ENCODE data around the gene TNFRSF1A. TPM values are rescaled to one million over a fixed set of nuclear protein-coding genes. Genes with fewer than 3 reads are reported as not detected.

The TNFRSF1A gene
- polyA plus RNA-seq, 2 of the 4 experiments (the other 2 are of a cell fraction) = 416 to 460 TPM

DNA sequence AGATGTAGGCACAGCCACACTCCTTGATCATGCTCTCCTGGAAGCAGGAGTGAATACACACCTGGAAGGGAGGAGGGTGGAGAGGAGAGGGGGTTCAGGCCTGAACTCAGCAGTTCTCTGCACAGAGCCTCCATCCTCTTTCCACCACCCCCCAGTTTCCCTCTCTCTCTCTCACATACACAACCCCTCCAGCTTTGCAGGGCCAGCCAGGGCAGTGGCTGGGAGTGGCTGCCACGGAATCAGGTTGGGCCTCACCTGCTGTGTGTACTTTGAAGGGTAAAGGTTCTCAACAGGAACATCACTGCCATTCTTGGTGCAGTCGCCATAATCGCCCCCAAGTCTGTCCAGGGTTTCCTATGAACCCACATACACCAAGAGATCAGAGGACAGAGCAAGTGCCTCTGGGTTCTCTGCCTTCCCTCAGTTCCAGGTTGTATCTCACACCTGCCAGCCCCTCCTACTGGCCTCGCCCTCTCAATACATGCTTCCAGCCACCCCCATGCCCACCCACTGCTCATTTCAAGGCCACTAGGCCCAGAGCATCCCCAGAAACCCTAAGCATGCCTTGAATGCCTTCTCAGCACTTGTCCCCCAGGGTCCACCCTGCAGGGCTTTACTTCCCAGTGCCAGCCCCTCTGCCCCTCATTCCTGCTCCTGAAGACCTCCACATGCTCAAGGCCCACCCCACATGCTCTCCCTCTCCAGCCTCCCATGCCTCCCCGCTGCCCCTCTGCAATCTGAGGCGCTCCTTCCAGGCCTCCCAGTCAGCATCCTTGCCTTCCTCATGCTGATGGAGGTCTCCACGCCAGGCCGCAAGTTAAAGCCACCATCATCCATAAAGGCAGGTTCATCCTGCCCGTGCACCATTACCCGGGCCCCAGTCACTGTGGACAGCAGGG lies 12.9 kb upstream of the TNFRSF1A start:
- CTCF ChIA-PET = interaction anchor here (24.7 kb wide), 1 partner anchor 16 kb away, joined by 705 read pairs; the partner anchor contains the start of gene TNFRSF1A
- Histone ChIP-seq H3K27ac (peak overlapping the region in 1 of 2 experiments; percentile 36; a peak in 1 of 6 replicates), H3K4me1 (no peaks in the 10 kb centered on the region), H3K9me3 (no peaks in the 10 kb centered on the region), H3K4me2 (no peak overlapping the region), H3K4me3 (no peak overlapping the region)
- ATAC-seq = no peak; a peak in 1 of 6 replicates
- TF ChIP-seq FOXS1 (CRISPR knock-in tag; IDR thresholded peaks at IDR 0.05) (no peak), CBX8 (IDR thresholded peaks at IDR 0.05) (no peak), TFCP2L1 (CRISPR knock-in tag; IDR thresholded peaks at IDR 0.05) (no peak), EP300 (IDR thresholded peaks at IDR 0.05) (no peak), SMC3 (IDR thresholded peaks at IDR 0.05) (no peak), TP53 (CRISPR knock-in tag; IDR thresholded peaks at IDR 0.05) (no peak), NFE2L2 (conservative IDR thresholded peaks at IDR 0.05; ENCODE audit: low read length) (no peak), HES2 (IDR thresholded peaks at IDR 0.05) (no peak), JUNB (IDR thresholded peaks at IDR 0.05) (no peak), JUN (IDR thresholded peaks at IDR 0.05) (no peak), FOSB (CRISPR knock-in tag; IDR thresholded peaks at IDR 0.05) (no peak), FOSL2 (IDR thresholded peaks at IDR 0.05) (no peak), FOSL2 (CRISPR knock-in tag; IDR thresholded peaks at IDR 0.05) (no peak)
- TF ChIP-seq, protein P1, sequence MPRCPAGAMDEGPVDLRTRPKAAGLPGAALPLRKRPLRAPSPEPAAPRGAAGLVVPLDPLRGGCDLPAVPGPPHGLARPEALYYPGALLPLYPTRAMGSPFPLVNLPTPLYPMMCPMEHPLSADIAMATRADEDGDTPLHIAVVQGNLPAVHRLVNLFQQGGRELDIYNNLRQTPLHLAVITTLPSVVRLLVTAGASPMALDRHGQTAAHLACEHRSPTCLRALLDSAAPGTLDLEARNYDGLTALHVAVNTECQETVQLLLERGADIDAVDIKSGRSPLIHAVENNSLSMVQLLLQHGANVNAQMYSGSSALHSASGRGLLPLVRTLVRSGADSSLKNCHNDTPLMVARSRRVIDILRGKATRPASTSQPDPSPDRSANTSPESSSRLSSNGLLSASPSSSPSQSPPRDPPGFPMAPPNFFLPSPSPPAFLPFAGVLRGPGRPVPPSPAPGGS (IDR thresholded peaks at IDR 0.05) = no peak
- POLR2A ChIA-PET = interaction anchor here (1.4 to 1.5 kb wide), 2 partner anchors 9 to 18 kb away, joined by 5 to 7 read pairs; no protein-coding TSS in a partner anchor
- no peak for FAIRE-seq
- WGBS (ENCODE audit: missing lambda C conversion rate) = 90% methylated on average over 10 of the region's 10 CpGs
- no peak for DNase-seq (ENCODE audit: low read depth in 1 of 2, low spot score in 1 of 2)

GRCh38 chr12:6352193-6353173 lies 10.6 kb upstream of the TNFRSF1A start:
- CTCF ChIA-PET = interaction anchor here (0.7 to 29.7 kb wide), 5 partner anchors 14 to 571 kb away, joined by 3 to 705 read pairs (median 5); partner anchors contain the start of gene SCNN1A
- Histone ChIP-seq H3K4me1 (no peaks in the 10 kb centered on the region), H3K4me2 (no peak overlapping the region), H3K4me3 (no peak overlapping the region), H3K9me3 (no peaks in the 10 kb centered on the region), H3K27ac (peak overlapping the region in 1 of 2 experiments; percentile 69; a peak in 3 of 6 replicates)
- POLR2A ChIA-PET = interaction anchor here (0.6 to 1.2 kb wide), 4 partner anchors 11 to 337 kb away, joined by 3 to 9 read pairs (median 4); partner anchors contain the start of gene ZNF384
- TF ChIP-seq SREBF2 (IDR thresholded peaks at IDR 0.05) (no peak), FOSL2 (IDR thresholded peaks at IDR 0.05) (no peak), FOSL2 (CRISPR knock-in tag; IDR thresholded peaks at IDR 0.05) (no peak), TP53 (CRISPR knock-in tag; IDR thresholded peaks at IDR 0.05) (no peak), RCOR1 (IDR thresholded peaks at IDR 0.05; ENCODE audit: low read depth, low read length) (no peak), EHMT2 (IDR thresholded peaks at IDR 0.05; ENCODE audit: low read depth) (no peak), RAD21 (conservative IDR thresholded peaks at IDR 0.05 in 1 of 2, IDR thresholded peaks at IDR 0.05 in 1 of 2) (no peak), HEYL (CRISPR knock-in tag; IDR thresholded peaks at IDR 0.05) (no peak), FOXS1 (CRISPR knock-in tag; IDR thresholded peaks at IDR 0.05) (no peak), KDM5A (IDR thresholded peaks at IDR 0.05) (no peak), ZSCAN20 (CRISPR knock-in tag; IDR thresholded peaks at IDR 0.05) (no peak), MAZ (IDR thresholded peaks at IDR 0.05; ENCODE audit: borderline replicate concordance, low read depth, low read length) (no peak), ELK1 (IDR thresholded peaks at IDR 0.05; ENCODE audit: low read depth, low read length) (no peak), RFX5 (IDR thresholded peaks at IDR 0.05) (no peak), EP300 (IDR thresholded peaks at IDR 0.05) (no peak), RARB (CRISPR knock-in tag; IDR thresholded peaks at IDR 0.05) (no peak), CEBPB (IDR thresholded peaks at IDR 0.05) (no peak), SMC3 (IDR thresholded peaks at IDR 0.05) (no peak), USF2 (IDR thresholded peaks at IDR 0.05) (no peak)
- TF ChIP-seq, protein P2, sequence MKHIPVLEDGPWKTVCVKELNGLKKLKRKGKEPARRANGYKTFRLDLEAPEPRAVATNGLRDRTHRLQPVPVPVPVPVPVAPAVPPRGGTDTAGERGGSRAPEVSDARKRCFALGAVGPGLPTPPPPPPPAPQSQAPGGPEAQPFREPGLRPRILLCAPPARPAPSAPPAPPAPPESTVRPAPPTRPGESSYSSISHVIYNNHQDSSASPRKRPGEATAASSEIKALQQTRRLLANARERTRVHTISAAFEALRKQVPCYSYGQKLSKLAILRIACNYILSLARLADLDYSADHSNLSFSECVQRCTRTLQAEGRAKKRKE (CRISPR knock-in tag; IDR thresholded peaks at IDR 0.05; ENCODE audit: low read depth) = no peak
- WGBS (ENCODE audit: missing lambda C conversion rate) = 79% methylated on average over 9 of the region's 9 CpGs
- no peak for FAIRE-seq
- ATAC-seq = peak; percentile 10 to 14; a peak in 2 of 6 replicates
- DNase-seq (ENCODE audit: low read depth in 1 of 2, low spot score in 1 of 2) = no peak
